ENCODE results near the gene CDIPT.

The CDIPT gene

DNA sequence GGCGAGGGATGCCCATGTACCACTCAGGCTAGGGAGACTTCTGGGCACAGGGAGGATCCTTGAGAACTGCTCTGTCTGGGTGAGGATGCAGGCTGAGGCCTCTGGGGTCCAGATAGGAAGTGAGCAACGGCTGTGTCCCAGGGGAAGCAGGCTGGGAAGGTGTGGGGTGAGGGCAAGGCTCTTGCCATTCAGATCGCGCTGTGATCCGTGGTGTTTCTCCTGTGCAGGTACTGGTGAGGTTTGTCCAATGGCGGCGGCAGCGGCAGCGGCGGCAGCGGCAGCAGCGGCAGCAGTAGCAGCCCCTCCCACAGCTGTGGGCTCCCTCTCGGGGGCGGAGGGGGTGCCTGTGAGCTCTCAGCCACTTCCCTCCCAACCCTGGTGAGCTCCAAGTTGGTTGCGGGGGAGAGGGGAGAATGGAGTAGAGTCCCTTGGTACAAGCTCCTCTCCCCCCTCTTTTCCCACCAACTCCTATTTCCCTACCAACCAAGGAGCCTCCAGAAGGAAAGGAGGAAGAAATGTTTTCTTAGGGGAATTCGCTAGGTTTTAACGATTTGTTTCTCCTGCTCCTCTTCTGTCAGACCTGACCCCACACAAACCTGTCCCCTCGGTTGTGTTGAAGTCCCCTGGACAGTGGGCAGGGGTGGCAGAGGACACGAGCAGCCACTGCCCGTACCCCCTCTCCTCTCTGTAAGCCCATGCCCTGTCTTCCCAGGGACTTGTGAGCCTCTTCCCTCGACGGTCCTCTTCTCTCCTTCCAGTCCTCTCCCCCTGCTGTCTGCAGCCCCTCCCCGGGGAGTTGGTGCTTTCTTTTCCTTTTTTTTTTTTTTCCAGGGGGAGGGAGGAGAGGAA is 53.0 kb downstream of the CDIPT start:
- Histone ChIP-seq H3K9me3 (ENCODE audit: control insufficient read depth in 2 of 2, low read length in 2 of 2) (no peaks in the 10 kb centered on the region), H3K4me3 (ENCODE audit: low read length in 2 of 2) (peak overlapping the region in 1 of 2 donors; percentile 29), H3K9ac (ENCODE audit: low read length in 2 of 2) (peak overlapping the region; percentile 47 to 58), H3K27me3 (ENCODE audit: control insufficient read depth in 1 of 2, insufficient read depth in 2 of 2, low read length in 2 of 2) (no peaks in the 10 kb centered on the region), H3K4me1 (ENCODE audit: control insufficient read depth, insufficient read depth, low read length) (peaks cover 77% of the 10 kb centered on the region), H3K27ac (ENCODE audit: low read length) (peak overlapping the region; percentile 92), H3K36me3 (ENCODE audit: control insufficient read depth in 2 of 2, insufficient read depth in 2 of 2, low read length in 2 of 2) (no peaks in the 10 kb centered on the region)

DNA sequence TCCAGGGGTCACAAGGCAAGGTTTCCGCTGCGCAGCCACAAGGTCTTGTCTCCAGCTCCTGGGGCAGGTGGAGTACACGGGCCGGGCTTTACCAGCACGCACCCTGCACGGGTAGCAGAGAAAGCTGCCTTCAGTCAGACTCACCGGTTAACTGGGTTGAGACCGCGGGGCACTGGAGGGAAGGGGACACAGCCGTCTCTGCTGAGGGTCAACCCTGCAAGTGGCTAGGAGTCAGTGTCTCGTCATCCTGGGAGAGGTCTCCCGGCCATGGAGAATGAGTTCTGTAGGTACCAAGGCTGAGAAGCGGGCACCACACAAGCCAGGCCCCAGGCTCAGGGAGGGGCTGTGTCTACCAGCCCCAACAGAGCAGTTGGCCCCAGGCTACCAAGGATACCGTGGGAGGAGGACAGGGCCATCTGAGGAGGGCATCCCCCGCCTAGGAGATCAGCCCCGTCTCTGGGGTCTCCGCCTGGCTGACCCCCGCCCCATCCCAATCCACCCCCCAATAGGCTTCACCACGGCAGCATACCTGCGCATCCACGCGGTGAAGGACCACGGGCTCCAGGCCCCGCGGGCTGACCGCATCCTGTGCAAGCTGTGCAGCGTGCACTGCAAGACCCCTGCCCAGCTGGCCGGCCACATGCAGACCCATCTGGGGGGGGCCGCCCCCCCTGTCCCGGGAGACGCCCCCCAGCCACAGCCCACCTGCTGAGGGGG is 53.8 kb downstream of the CDIPT start:
- Histone ChIP-seq H3K9ac (ENCODE audit: low read length in 2 of 2) (peak overlapping the region in 1 of 2 donors; percentile 9), H3K27me3 (ENCODE audit: control insufficient read depth in 1 of 2, insufficient read depth in 2 of 2, low read length in 2 of 2) (no peaks in the 10 kb centered on the region), H3K27ac (ENCODE audit: low read length) (peak overlapping the region; percentile 92), H3K4me3 (ENCODE audit: low read length in 2 of 2) (peak overlapping the region; percentile 4 to 15), H3K4me1 (ENCODE audit: control insufficient read depth, insufficient read depth, low read length) (peaks cover 76% of the 10 kb centered on the region), H3K36me3 (ENCODE audit: control insufficient read depth in 2 of 2, insufficient read depth in 2 of 2, low read length in 2 of 2) (no peaks in the 10 kb centered on the region), H3K9me3 (ENCODE audit: control insufficient read depth in 2 of 2, low read length in 2 of 2) (no peaks in the 10 kb centered on the region)
